SKM-1 treated with dmso at 0.1 percent for 144 hours (cell line): ENCODE measurements around the gene SETD3.

Experiments
- DNase-seq: peaks from one replicate; lab custom pipeline; 2025; ENCODE audit not compliant: unreplicated experiment; lab: John Stamatoyannopoulos, UW

SETD3 gene

GRCh38 chr14:99516871-99517642 lies 36.4 kb upstream of the SETD3 start:
- no peak for DNase-seq

GRCh38 chr14:99516156-99516870 lies 35.7 kb upstream of the SETD3 start:
- no peak for DNase-seq

DNA sequence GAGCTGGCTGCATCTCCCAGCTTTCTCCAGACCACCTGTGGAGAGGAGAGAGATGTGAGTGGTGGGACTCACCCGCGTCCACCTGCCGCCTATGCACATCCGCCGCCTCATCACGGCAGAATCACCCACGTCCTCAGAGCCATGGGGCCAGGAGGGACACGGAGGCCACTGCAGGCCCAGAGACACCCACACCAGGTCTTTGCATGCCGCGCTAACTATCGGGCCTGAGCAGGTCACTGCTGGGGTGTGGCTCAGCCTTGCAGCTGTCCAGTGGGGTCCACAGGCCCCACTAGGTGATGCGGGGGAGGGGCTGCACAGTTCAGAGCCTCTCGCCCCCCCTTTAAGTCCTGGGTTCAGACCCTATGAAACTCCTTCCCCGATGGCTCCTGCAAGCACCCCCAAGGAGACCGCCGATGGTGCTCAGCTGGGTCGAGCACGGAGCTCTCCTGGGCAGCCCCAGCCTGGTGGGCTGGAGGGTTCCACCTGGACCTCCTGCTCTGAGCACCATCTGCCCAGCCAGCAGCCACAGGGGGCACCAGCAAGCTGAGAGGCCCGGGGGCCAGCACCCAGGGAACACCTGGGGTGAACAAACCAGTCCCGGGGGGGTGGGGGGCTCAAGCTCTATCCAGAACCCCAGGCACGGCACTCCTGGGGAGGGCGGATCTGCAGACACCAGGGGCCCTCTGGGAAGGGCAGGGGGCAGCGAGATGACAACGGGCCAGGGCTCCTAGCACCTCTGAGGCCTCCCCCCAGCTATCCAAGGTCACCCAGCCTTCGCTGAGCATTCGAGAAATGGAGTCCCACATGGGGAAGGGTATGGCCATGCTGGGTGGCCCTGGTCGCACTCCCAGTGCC lies 34.9 kb upstream of the SETD3 start:
- DNase-seq: no peak

GRCh38 chr14:99514552-99515300 lies 34.1 kb upstream of the SETD3 start:
- DNase-seq: no peak

DNA sequence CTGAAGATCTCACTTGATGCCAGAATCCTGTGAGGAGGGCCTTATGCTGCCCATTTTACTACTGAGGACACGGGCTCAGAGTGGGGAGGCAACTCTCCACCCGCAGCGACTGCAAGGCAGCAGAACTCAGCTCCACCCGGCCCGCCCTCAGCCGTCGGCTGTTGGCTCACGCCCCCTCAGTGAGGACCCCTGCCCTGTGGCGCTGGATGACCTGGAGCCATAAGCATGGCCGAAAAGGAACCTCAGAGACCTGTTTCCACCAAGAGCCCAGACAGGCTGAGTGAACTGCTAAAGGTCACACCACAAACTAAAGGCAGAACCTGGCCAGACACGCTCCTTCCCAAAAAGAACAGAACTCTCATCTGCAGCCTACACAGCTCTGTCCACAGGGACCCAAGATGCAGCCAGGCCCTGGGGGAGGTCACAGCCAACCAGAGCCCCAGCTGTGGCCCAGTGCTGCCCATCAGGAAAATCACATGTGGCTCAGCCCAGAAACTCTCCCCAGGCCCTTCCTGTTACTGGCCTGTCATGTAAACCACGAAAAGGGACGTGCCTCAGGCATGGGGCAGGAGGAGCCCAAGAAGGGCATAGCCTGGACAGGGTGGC lies 33.4 kb upstream of the SETD3 start:
- no peak for DNase-seq

DNA sequence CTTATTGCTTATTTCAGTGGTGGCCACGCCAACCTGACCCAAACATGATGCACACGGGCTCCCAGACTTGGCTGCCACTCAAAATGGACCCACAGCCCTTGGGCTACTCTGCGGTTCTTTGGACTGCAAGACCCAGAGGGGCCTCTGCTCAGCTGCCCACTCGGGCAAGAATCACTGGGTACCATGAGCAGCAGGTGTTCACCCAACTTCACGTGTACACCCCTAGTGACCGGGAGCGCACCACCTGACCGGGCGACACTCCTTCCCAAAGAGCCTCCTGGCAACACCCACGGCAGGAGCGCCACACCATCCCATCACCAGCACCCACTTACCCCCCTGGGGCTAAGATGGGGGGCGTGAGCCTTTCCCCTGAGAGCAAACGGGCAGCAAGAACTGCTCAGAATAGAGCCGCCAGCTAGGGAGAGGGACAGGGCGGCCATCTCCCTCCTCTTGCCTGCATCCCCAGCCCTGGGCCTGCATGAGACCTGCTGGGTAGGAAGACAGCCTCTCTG lies 32.6 kb upstream of the SETD3 start:
- DNase-seq: no peak

GRCh38 chr14:99512571-99513182 lies 32.0 kb upstream of the SETD3 start:
- no peak for DNase-seq

DNA sequence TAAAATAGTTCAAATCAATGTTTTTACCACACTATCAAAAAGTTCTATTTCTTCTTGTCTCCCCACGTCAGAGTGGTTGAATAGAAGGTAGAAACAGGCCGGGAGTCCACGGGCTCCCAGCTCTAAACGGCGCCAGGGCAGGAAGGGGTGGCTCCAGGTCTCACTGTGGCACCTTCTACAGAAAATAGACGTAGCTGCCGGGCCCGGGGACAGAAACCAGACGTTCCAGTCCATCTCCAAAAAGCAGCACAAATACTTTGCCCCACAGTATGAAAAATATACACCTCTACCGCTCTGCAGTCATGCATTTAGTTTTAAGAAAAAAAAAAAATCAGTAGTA lies 31.4 kb upstream of the SETD3 start:
- no peak for DNase-seq

- DNase-seq: no peak
These were observed 30.9 kb upstream of the SETD3 start for GRCh38 chr14:99511421-99512109.

- DNase-seq: no peak
These were observed 30.0 kb upstream of the SETD3 start for GRCh38 chr14:99510556-99511139.

- no peak for DNase-seq
These were observed 29.4 kb upstream of the SETD3 start for GRCh38 chr14:99509871-99510555.

DNA sequence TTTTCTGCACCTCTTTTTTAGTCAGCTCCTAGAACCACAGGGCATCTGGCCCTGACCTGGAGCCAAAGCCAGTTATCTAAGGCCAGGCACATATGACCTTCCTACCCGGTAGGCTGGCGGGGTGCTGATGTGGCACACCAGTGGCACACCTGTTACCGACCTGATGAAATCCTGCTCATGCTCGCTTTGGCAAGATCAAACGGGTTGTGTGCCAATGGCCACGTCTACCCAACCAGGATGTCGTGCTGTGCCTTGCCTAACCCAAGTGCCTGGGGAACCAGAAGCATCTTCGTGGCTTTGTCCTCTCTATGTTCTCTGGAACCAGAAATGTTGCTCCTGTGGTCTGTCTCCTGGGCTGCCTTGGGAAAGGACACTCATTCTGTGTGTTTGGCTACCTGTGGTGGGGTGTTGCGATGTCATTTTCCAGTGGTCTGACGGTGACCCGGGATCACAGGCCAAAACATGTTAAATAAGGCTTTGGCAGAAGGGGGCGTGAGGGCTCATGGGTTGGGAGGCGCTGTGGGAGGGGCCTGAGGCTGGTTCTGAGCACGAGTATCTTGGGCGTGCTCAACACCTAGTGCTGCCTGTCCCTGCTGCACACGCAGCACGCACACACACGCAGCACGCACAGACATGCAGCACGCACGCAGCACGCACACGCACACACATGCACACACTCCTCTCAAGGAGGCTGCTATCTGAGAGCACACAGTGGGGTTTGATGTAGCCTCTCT lies 28.4 kb upstream of the SETD3 start:
- no peak for DNase-seq

GRCh38 chr14:99507860-99508640 lies 27.4 kb upstream of the SETD3 start:
- DNase-seq: no peak

GRCh38 chr14:99506276-99506675 lies 25.6 kb upstream of the SETD3 start:
- DNase-seq: no peak

DNA sequence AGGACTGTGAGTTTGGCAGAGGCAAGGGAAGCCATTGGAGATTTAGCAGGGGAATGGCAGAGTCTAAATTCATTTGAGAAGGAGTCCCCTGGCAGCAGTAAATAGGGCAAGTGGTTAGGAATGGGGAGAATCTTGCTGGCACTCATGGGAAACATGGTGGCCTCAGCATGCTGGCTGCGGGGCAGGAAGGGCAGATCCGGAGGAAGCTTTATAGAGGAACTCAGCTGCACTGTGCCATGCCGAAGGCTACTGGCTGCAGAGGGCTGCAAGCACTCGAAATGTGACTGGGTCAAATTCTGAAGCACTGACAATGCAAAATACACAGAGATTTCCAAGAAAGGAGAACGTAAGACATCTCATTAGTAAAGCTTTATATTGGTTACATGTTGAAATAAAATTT lies 24.4 kb upstream of the SETD3 start:
- no peak for DNase-seq

DNA sequence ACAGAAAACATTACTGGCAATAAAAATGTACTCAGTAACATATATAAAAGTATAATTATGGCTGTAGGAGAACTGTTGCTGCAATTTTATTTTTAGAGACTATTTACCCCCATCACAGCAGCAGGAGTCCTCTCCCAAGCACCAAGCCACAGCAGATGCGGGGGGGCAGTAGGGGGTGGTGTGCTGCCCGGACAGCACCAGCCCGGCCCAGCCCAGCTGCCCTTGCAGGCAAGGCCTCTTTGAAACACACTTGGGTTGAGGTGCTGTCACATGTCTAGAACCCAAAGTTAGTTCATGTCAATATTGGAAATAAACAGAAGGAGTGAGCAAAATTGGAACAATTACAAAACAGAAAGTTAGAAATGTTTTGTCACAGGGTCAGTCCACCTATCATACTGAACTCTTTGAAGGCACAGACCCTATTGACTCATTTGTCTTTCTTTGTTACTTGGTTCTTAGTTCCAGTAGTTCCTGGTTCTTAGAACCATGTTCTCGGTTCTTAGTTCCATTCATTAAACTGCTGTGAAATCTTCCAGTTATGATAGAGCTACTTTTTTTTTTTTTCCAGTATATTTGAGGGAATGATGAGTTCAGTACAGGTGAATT lies 23.3 kb upstream of the SETD3 start:
- DNase-seq: no peak

DNA sequence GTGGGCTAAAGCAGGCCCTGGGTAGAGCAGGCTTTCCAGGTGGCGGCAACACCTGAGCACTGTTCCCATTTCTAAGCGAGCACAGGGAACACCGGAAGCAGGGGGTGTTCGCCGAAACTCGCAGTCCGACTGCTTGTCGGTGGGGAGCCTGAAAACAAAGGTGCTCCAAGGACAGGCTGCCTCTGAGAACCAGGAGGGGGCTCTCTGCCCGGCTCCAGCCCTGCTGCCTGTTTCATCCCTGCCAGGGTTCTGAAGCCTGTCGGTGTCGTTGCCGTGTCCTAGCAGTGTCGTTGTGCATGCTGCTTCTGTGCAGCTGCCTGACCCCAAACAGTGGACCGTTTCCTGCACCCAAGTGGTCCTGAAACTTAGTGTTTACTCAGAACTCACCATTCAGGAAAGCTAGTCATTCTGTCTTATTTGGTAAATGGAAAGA lies 22.3 kb upstream of the SETD3 start:
- no peak for DNase-seq
